ENCODE data around the gene ZNF414. TPM values are rescaled to one million over a fixed set of nuclear protein-coding genes. Genes with fewer than 3 reads are reported as not detected.
A peak's percentile ranks its signal among the peaks of the same experiment; 100 is the strongest.

ZNF414 gene
- total RNA-seq, 6 experiments from 2014 or later, result 9.5 to 17.4 (median 11.9) TPM

- 96% methylated on average over 9 of the region's 62 CpGs for WGBS (ENCODE audit: insufficient coverage, low coverage, low lambda C conversion rate, missing lambda C conversion rate)
- no peaks in the 10 kb centered on the region for H3K27me3 ChIP-seq
- peaks cover 6 to 77% (median 47%) of the 10 kb centered on the region in 4 donors for H3K36me3 ChIP-seq
- DNase-seq (no peak), ATAC-seq (no peak)
- no peaks in the 10 kb centered on the region for H3K4me1 ChIP-seq
- TF ChIP-seq CTCF (IDR thresholded peaks at IDR 0.05) (no peak), POLR2A (IDR thresholded peaks at IDR 0.05) (no peak)
- H3K9me3 ChIP-seq, result no peaks in the 10 kb centered on the region
- H3K27ac ChIP-seq, result no peak overlapping the region
- H3K4me3 ChIP-seq, result no peak overlapping the region
- intact Hi-C loops (cut with DNase I), result no loop called here
Measured at GRCh38 chr19:8485561-8486371, 28.2 kb downstream of the ZNF414 start.

GRCh38 chr19:8484331-8484894, 29.6 kb downstream of the ZNF414 start:
- Histone ChIP-seq H3K36me3 (peaks cover 6 to 80% (median 46%) of the 10 kb centered on the region in 4 donors), H3K9me3 (no peaks in the 10 kb centered on the region), H3K4me3 (no peak overlapping the region), H3K4me1 (no peaks in the 10 kb centered on the region), H3K27ac (no peak overlapping the region), H3K27me3 (no peaks in the 10 kb centered on the region)
- no peak for TF ChIP-seq POLR2A (IDR thresholded peaks at IDR 0.05)
- no peak for TF ChIP-seq CTCF (IDR thresholded peaks at IDR 0.05)
- WGBS (ENCODE audit: insufficient coverage, low coverage, low lambda C conversion rate, missing lambda C conversion rate), result 73% methylated on average over 10 of the region's 18 CpGs
- ATAC-seq (peak; percentile 40 to 62 (median 45)), DNase-seq (peak in 2 of 3 donors; percentile 50 to 69)
- intact Hi-C loops (cut with DNase I), result no loop called here

- no peak overlapping the region for H3K27ac ChIP-seq
- no peaks in the 10 kb centered on the region for H3K4me1 ChIP-seq
- peaks cover 6 to 78% (median 45%) of the 10 kb centered on the region in 4 donors for H3K36me3 ChIP-seq
- ATAC-seq, result no peak
- intact Hi-C loops (cut with DNase I), result no loop called here
- H3K27me3 ChIP-seq, result no peaks in the 10 kb centered on the region
- no peaks in the 10 kb centered on the region for H3K9me3 ChIP-seq
- no peak for DNase-seq
- TF ChIP-seq CTCF (IDR thresholded peaks at IDR 0.05), result no peak
- no peak for TF ChIP-seq POLR2A (IDR thresholded peaks at IDR 0.05)
- H3K4me3 ChIP-seq, result no peak overlapping the region
- 79% methylated on average over 8 of the region's 8 CpGs for WGBS (ENCODE audit: insufficient coverage, low coverage, low lambda C conversion rate, missing lambda C conversion rate)
Measured at GRCh38 chr19:8483165-8483564, 30.8 kb downstream of the ZNF414 start.

- H3K27me3 ChIP-seq, result no peaks in the 10 kb centered on the region
- no peaks in the 10 kb centered on the region for H3K9me3 ChIP-seq
- H3K4me3 ChIP-seq, result no peak overlapping the region
- ATAC-seq, result no peak
- no peak overlapping the region for H3K27ac ChIP-seq
- no peak for TF ChIP-seq CTCF (IDR thresholded peaks at IDR 0.05)
- no peak for TF ChIP-seq POLR2A (IDR thresholded peaks at IDR 0.05)
- no peak for DNase-seq
- 87% methylated on average over 5 of the region's 11 CpGs for WGBS (ENCODE audit: insufficient coverage, low coverage, low lambda C conversion rate, missing lambda C conversion rate)
- H3K36me3 ChIP-seq, result peaks cover 6 to 78% (median 42%) of the 10 kb centered on the region in 4 donors
- no peaks in the 10 kb centered on the region for H3K4me1 ChIP-seq
- intact Hi-C loops (cut with DNase I), result no loop called here
Measured at GRCh38 chr19:8482696-8483095, 31.3 kb downstream of the ZNF414 start.
